Nephron progenitor cell (in vitro differentiated cells): ENCODE measurements around the gene KCNQ1OT1.

Source experiments
- DNase-seq: peaks from one replicate; pipeline ENCODE4 v3.0.0; 2021
- H3K27ac Mint-ChIP-seq: 2 replicates; pipeline ENCODE4 v1.8.0; 2021; ENCODE audit warnings: mild to moderate bottlenecking, moderate library complexity, mixed read lengths
- H3K27me3 Mint-ChIP-seq: 2 replicates; pipeline ENCODE4 v1.8.0; 2021; ENCODE audit warnings: mild to moderate bottlenecking, low read depth, mixed read lengths; ENCODE audit not compliant: poor library complexity
- H3K36me3 Mint-ChIP-seq: 2 replicates; pipeline ENCODE4 v1.8.0; 2021; ENCODE audit warnings: low read depth, mixed read lengths
- H3K4me1 Mint-ChIP-seq: 2 replicates; pipeline ENCODE4 v1.8.0; 2021; ENCODE audit warnings: mixed read lengths
- H3K4me3 Mint-ChIP-seq: 2 replicates; pipeline ENCODE4 v1.8.0; 2021; ENCODE audit warnings: mild to moderate bottlenecking, moderate library complexity, mixed read lengths
- H3K9me3 Mint-ChIP-seq: 2 replicates; pipeline ENCODE4 v1.8.0; 2021; ENCODE audit warnings: mild to moderate bottlenecking, moderate library complexity, mixed read lengths
- CTCF ChIP-seq: fragments of 200-600 bp; sonication (generic); IDR thresholded peaks from 2 replicates; pipeline ENCODE4 v1.5.0; 2021; ENCODE audit warnings: antibody characterized with exemption

The KCNQ1OT1 gene

GRCh38 chr11:2668876-2669275, 30.9 kb downstream of the KCNQ1OT1 start:
- Mint-ChIP-seq H3K27me3 (no peaks in the 10 kb centered on the region), H3K36me3 (peaks cover 88% of the 10 kb centered on the region), H3K4me3 (no peak overlapping the region), H3K27ac (no peak overlapping the region), H3K4me1 (no peaks in the 10 kb centered on the region), H3K9me3 (peaks cover 38% of the 10 kb centered on the region)
- no peak for TF ChIP-seq CTCF
- DNase-seq: no peak

- peaks cover 47% of the 10 kb centered on the region for H3K9me3 Mint-ChIP-seq
- no peak for DNase-seq
- peaks cover under 1% of the 10 kb centered on the region for H3K4me1 Mint-ChIP-seq
- H3K27ac Mint-ChIP-seq: no peak overlapping the region
- no peaks in the 10 kb centered on the region for H3K27me3 Mint-ChIP-seq
- no peak overlapping the region for H3K4me3 Mint-ChIP-seq
- no peak for TF ChIP-seq CTCF
- H3K36me3 Mint-ChIP-seq: peaks cover 90% of the 10 kb centered on the region
Measured at GRCh38 chr11:2667940-2668339, 31.9 kb downstream of the KCNQ1OT1 start.

GRCh38 chr11:2666828-2667570, 32.8 kb downstream of the KCNQ1OT1 start:
- H3K36me3 Mint-ChIP-seq: peaks cover 96% of the 10 kb centered on the region
- peaks cover 53% of the 10 kb centered on the region for H3K9me3 Mint-ChIP-seq
- peaks cover 5% of the 10 kb centered on the region for H3K4me1 Mint-ChIP-seq
- no peak for TF ChIP-seq CTCF
- no peak overlapping the region for H3K27ac Mint-ChIP-seq
- peaks cover 2% of the 10 kb centered on the region for H3K27me3 Mint-ChIP-seq
- no peak for DNase-seq
- H3K4me3 Mint-ChIP-seq: no peak overlapping the region

GRCh38 chr11:2666401-2666741, 33.4 kb downstream of the KCNQ1OT1 start:
- peaks cover 99% of the 10 kb centered on the region for H3K36me3 Mint-ChIP-seq
- DNase-seq: no peak

GRCh38 chr11:2665526-2666400, 34.0 kb downstream of the KCNQ1OT1 start:
- H3K4me3 Mint-ChIP-seq: no peak overlapping the region
- H3K36me3 Mint-ChIP-seq: peaks cover 99% of the 10 kb centered on the region
- peaks cover 5% of the 10 kb centered on the region for H3K4me1 Mint-ChIP-seq
- peaks cover 64% of the 10 kb centered on the region for H3K9me3 Mint-ChIP-seq
- DNase-seq: no peak
- no peak overlapping the region for H3K27ac Mint-ChIP-seq
- peaks cover 4% of the 10 kb centered on the region for H3K27me3 Mint-ChIP-seq
- TF ChIP-seq CTCF: no peak

More at GRCh38 chr11:2666401-2666741, 33.4 kb downstream of the KCNQ1OT1 start:
- peaks cover 5% of the 10 kb centered on the region for H3K4me1 Mint-ChIP-seq
- peaks cover 58% of the 10 kb centered on the region for H3K9me3 Mint-ChIP-seq
- TF ChIP-seq CTCF: no peak
- H3K4me3 Mint-ChIP-seq: no peak overlapping the region
- no peak overlapping the region for H3K27ac Mint-ChIP-seq
- peaks cover 4% of the 10 kb centered on the region for H3K27me3 Mint-ChIP-seq
